Stimulated activated CD4-positive, alpha-beta T cell treated with anti-CD3 and anti-CD28 coated beads, TNF-alpha, amount 100 ng/mL, for 24 hours (primary cell): ENCODE measurements around the gene LMAN1L.

Source experiments
- DNase-seq, 3 experiments: peaks; one replicate each; pipeline ENCODE4 v3.0.0-alpha.2; 2020; ENCODE audit warnings: low read depth in 3 of 3

LMAN1L gene

DNA sequence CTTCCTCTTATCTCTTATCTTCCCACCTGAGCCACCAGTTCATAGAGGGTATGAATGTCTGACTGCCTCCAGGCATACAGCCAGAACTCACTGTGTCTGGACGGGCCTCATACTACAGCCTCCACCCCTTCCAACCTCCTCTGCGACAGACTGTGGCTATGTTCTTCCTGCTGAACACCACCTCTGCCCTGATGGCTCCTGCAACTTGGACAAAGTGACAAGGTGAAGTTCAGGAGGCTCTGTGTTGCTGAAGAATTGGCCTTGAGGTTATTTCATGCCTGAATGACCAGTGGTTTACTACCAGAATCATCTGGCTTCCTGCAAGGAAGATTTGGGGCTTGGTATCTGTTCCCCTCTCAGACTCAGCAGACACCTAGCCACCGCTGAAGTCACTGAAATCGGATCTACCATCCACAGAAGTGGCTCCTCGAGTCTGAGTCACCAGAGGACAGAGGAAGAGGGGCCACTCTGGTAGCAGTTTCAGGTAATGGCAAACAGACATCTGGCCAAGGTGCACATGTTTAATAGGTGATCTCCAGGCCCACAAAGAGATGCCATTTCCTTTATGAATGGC, 44.5 kb downstream of the LMAN1L start:
- no peak for DNase-seq

DNA sequence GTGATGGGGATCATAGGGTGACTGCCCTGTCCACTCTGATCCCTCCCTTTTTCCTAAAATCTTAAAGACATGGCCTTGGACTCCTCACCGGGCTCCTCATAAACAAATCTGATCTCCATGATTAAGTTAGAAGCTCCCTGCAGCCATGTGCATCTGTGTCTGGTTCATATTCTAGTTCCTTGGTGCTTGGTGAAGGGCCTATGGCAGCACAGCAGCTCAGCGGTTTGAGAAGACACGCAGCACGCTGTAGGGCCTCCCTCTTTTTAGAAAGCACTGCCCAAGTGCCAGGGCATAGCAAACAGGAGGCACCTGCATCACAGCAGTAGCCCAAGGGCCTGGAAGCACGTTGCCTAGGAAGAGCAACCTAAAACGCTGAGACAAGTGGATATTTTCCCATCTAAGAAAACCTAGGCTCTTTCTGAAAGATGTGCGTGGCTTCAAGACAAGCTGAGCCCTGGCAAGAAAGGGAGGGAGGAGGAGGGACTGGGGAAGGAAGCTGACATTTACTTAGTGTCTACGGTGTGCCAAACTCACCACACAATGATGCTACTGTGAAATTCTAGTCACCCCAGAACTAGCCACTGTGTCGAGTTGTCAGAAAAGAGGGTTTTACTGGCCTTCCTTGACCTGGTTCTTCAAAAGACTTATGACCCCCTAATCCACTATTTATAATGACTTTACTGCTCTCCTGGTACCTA, 45.2 kb downstream of the LMAN1L start:
- DNase-seq, result no peak

DNA sequence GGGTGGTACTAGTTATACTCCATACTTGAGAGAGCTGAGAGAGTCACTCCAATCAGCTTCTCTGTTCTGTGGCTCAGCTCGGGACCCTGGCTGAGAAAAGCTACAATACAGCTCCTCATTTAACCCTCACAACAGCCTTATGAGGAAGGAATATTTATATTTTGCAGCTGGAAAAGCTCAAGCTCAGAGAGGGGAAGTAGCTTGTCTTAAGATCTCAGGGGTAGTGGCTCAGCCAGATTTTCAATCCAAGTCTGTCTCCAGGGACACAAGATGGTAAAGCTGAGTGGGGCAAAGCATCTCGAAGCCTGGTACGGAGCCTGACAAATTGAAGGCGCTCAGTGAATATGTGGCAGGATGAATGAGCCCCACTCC, 45.7 kb downstream of the LMAN1L start:
- no peak for DNase-seq

DNA sequence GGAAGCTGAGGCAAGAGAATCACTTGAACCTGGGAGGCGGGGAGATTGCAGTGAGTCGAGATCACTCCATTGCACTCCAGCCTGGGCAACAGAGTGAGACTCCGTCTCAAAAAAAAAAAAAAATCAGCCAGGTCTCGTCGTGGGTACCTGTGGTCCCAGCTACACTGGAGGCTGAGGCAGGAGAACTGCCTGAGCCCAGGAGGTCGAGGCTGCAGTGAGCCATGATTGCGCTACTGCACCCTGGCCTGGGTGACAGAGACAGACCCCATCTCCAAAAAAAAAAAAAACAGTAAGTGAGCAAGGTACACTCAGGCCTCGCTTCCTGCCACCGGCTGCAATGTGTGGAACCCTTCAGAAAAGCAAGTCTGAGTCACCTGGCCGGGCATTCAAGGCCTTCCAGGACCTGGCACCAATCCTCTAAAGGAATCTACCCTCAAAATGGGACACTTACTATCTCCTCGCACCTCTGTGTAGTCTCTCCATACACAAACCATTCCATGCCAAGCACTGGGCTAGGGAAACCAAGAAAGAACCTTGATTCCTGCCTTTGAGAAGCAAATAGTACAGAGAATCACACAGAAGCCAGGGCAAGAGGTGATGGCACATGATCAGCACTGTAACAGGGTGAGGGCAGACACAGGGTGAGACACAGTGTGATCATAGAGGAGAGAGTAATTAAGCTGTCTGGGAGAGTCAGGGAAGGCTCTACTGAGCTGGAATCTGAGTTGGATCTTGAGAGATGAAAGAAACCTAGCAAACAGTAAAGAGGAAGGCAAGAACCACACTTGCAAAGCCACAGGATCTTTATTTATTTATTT, 50.8 kb downstream of the LMAN1L start:
- DNase-seq, result no peak

DNA sequence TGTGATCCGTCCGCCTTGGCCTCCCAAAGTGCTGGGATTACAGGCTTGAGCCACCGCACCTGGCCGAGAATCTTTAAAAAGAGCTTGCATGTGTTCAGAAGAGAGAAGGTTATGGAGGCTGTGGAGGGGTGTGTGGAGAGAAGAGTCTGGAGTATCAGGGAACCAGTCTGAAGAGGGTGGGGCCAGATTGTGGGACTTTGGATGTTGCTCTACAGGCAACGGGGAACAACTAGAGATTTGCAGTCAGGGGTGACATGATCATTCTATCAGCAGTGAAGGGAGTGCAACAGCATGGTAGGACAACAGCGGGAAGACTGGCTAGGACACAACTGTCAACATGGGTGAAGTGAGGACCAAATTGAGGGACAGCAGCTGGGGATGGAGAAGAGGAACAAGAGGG, 51.7 kb downstream of the LMAN1L start:
- DNase-seq, result no peak

DNA sequence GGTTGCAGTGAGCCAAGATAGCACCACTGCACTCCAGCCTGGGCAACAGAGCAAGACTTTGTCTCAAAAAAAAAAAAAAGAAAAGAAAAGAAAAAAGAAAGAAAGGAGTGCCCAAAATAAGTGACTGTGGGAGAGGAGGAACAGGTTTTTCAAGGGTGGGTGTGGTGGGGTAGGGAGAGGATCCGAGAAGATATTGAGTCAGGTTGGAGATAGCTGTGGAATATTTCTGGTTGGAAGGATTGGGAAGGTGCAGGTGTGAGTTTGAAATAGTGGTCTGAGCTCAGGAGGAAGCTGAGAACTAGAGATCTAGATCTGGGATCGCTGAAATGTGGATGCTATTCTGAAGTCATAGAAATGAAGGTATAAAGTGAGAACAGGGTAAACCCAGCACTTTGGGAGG, 52.7 kb downstream of the LMAN1L start:
- no peak for DNase-seq

DNA sequence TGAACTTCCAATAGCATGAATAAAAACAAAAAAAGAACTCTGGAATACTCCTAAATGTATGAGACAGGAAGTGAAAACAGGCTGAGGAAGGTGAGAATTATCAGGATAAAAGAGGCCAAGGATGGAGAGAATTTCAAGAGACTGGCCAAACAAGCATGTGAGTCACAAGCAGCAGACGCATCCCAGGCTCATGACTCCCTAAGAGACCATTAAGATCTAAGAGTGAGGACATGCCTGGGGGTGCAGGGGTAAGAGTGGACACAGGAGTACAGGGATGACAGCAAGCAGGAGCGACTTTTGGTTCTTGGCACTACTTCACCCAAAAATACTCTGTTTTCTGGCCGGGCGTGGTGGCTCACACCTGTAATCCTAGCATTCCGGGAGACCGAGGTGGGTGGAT, 53.5 kb downstream of the LMAN1L start:
- DNase-seq, result no peak

DNA sequence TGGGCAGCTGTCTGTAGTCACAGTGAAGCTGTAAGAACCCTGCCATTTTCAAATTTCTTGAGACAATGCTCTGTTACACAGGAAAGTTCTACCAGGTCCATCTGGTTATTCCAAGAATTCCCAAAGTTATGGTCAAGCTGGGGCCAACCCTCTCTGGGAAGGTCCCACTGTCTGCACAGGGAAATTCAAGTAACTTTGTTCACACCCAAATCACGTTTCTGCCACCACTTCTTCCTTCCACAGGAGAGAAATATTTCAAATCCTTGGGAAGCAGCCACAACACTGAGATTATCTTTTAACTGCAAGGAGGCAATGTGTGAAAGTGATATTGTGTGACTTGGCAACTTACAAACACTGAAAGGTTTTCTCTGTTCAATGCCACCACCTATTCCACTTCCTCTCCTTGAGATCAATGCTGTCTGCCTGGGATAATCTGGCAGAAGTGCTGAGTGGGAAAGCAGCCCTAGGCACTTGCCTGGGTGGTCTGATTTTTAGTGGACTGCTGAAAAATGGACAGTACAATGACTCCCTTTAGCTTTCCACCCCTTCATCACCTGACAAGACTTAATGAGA, 54.9 kb downstream of the LMAN1L start:
- DNase-seq, result no peak

DNA sequence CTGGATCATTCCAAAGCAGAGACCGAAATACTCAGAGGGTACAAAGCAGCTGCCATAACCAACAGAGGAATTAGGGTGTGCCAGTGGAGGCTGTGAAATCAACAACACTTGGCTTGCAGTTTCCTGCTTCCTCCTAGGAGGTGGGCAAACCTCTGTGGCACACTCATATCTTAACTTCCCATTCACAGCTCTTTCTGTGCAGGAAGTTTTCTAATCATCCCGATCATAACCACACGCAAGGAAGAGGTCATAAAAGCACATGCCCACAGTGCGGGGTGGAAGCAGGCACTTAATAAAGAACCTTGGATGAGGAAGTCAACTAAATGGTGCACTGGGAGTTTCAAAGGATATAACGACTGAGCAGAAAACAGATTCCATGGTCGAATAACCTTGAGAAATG, 55.4 kb downstream of the LMAN1L start:
- DNase-seq, result no peak

DNA sequence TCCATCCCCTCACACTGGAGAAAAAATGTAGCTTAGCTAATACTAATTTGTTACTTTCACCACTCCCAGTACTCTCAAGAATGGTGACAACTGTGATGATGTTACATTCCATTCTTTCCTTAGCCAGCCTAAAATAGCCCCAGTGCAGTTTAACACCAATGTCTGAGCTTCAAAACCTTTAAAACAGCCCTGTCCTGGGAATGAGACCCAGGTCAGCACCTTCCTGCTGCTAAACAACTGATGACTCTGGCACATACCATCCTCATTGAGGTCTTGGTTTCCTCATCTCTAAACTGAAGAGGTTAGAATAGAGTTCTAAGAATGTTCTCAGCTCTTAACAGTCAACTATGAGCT, 56.7 kb downstream of the LMAN1L start:
- DNase-seq, result no peak

DNA sequence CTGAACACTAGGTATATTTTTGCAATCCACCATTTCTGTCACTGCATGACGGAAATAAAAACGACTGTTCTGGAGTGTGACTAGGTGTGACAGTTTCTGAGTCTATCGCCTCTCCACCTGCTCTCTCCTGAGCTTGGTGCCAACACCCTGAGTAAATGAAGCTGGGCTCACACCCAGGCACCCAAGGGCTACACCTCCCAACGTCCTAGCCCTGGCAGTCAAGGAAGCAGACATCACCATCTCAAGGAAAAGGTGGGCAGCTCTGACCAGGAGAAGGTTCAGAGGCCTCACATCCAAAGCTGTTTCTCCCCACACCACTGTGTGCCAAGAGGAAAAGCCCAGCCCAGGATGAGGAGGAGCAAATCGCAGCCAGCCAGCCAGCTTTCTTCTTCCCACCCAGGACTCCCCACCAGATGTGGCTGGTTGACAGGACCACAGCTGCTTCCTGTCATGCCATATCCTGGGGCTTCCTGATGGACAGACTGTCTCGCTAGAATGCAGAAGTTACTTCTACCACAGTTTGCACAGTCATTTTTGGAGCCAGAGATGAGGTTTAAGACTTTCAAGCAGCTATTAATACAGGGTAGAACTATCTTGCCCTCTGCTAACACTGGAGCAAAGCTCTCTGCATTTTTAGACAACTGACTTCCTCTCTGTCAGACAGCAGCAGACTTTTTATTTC, 57.2 kb downstream of the LMAN1L start:
- DNase-seq, result peak in 1 of 3 experiments; percentile 24

DNA sequence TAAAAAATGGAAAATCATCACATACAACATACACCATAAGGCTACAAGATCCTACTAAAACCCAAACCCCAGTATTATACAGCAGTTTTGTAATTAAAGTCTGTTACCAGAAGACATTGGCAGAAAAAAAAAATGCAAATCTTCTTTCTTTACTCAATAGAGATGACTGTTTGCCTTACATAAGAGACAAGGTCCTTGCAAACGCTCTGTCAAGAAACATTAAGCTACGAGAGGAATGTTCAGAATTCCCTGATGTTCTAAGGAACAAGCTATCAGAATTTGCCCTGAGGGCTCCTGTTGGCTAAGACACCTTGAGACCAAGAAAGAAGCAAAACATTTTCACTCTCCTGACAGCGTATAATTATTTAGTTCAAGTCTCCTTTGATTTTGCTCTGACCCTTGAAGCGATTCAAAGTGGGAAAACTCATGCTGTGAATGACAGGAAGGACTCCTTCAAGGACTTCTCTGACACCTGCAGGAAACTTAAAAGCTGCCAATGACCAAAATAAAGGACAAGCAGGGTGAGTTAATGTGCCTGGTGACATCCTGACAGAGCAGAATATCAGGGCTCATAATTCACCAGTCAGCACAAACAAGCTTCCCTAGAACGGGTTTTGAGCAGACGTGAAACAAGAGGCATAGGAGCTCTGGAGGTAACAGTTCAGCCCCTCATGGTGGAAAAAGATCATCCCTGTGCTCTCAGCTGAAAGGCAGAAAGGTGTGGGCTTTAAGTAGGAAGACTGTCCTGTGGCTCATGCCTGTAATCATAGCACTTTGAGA, 58.0 kb downstream of the LMAN1L start:
- DNase-seq, result no peak

DNA sequence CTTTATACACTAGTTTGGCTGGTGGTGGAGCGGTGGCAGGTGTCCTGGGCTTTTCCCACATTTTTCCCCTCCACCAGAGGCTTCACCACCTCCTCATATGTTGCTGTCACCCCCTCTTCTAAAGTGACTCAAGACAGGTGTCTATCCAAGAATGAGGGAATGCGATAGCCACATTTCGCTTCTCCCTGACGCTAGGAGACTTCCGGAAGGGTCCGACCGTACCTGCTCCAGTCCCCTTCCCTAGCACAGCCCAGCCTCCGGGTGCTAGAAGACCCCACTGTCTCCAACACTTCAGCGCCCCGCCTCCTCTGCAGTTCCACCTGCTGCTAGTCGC, 60.0 kb downstream of the LMAN1L start:
- DNase-seq, result no peak

DNA sequence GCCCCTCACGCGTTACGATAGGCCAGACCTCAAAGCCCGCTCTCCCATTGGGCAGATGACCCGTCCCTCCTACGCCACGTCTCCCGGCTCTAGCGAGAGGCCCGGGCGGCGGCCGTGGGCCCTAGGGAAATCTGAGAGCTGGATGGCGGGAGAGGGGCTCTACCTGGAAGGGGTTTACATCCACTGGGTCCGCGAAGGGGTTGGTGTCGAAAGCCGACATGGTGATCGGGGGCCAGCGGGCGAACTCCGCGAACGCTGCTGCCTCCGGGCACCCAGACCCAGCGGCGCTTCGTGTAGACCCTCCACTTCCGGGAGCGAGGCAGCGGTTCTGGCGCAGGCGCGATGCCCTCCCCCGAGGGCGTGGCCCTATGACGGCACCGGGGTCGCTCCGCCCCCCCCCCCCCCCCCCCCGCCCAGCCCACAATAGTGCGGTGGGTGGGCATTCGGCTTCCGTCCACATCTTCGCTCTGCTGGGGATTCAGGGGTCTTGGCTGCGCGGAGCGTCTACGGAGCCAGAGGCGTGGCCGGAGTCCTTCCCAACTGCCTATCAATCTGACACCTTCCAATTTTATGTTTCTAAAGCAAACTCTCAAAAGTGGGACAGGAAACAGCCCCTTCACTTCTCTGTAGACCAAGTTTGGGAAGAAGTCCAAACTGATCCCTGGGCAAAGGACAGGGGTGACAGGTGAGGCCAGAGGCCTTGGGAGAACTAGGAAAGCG, 60.6 kb downstream of the LMAN1L start, which contains the start of gene SCAMP2:
TSS of gene SCAMP2 (minus strand) at position 330 of the 720 bp plus-strand sequence. CDS start at position 220, 110 bp downstream.
- DNase-seq, result peak; percentile 84 to 90 (median 84)

DNA sequence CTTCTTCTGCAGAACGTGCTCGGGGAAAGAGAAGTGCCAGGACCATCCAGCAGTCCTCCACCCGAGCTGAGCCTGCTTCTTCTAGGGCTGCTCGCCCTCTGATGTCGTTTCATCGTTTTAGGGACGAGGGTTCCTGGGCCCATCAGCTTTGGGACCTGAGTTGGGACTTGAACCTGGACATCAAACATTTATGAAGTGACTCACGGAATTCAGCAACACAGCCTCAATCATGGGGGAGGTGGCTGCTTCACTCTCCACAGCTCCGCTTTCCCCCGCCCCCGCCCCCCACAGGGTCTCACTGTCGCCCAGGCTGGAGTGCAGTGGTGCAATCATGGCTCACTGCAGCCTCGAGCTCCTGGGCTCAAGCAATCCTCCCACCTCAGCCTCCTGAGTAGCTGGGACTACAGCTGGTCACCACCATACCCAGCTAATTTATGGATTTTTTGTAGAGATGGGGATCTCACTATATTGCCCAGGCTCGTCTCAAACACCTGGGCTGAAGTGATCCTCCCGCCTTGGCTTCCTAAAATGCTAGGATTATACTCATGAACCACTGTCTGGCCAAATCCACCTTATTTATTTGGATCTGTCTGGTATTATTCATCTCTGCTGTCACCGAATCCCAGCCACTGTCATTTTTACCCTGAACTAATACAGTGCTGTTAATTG, 61.3 kb downstream of the LMAN1L start:
- DNase-seq, result no peak
